CD4-positive, alpha-beta T cell (primary cell): ENCODE data around the gene SRD5A1. TPM values are rescaled to one million over a fixed set of nuclear protein-coding genes. Genes with fewer than 3 reads are reported as not detected.

ENCODE experiments used
- ATAC-seq: fragments of 200-7000 bp; cut with Tn5 transposase; one replicate; pipeline ENCODE4 v1.10.0; 2022; ENCODE audit warnings: mild to moderate bottlenecking; ENCODE audit not compliant: poor library complexity
- CTCF ChIA-PET: fragments of 350-600 bp; sonication (Branson Sonifier 250); formaldehyde crosslinking; loops from one replicate; lab custom pipeline; 2021; ENCODE audit warnings: antibody characterized with exemption, inconsistent platforms; lab: Charles Lee
- POLR2A ChIA-PET: fragments of 350-600 bp; sonication (Branson Sonifier 250); formaldehyde crosslinking; loops from one replicate; lab custom pipeline; 2021; ENCODE audit warnings: antibody characterized with exemption, inconsistent platforms; lab: Charles Lee
- DNase-seq, 14 experiments: peaks; one replicate each; pipeline ENCODE4 v3.0.0-alpha.2; 2013 to 2020; ENCODE audit warnings: mixed read lengths in 2 of 14
- H3K27ac ChIP-seq, 2 donors: one replicate each; pipeline versions ENCODE4 v1.5.1 to v1.7.0; 2013; ENCODE audit warnings: low read length in 2 of 2, low read depth in 1 of 2, mild to moderate bottlenecking in 1 of 2
- H3K27me3 ChIP-seq, 2 experiments: 1 replicate in 1 of 2; 2 replicates in 1 of 2; pipeline versions ENCODE4 v1.6.1 to v1.7.0; 2013; ENCODE audit warnings: low read length in 2 of 2, control low read depth in 1 of 2, mild to moderate bottlenecking in 1 of 2, moderate library complexity in 1 of 2; ENCODE audit not compliant: insufficient read depth in 2 of 2, control insufficient read depth in 1 of 2
- H3K36me3 ChIP-seq: one replicate; pipeline ENCODE4 v1.6.1; 2013; ENCODE audit warnings: low read length, control low read depth; ENCODE audit not compliant: insufficient read depth
- H3K4me1 ChIP-seq: one replicate; pipeline ENCODE4 v1.6.1; 2013; ENCODE audit warnings: low read length, control low read depth; ENCODE audit not compliant: insufficient read depth
- H3K4me3 ChIP-seq: one replicate; pipeline ENCODE4 v1.5.1; 2013; ENCODE audit warnings: mild to moderate bottlenecking, low read length, moderate library complexity
- H3K9me3 ChIP-seq, 2 experiments: 1 replicate in 1 of 2; 2 replicates in 1 of 2; pipeline versions ENCODE4 v1.6.1 to v1.7.0; 2013; ENCODE audit warnings: low read length in 2 of 2, mild to moderate bottlenecking in 2 of 2, control low read depth in 1 of 2, moderate library complexity in 1 of 2; ENCODE audit not compliant: control insufficient read depth in 1 of 2, insufficient read depth in 1 of 2
- H3K27ac Mint-ChIP-seq: one replicate; pipeline ENCODE4 v1.8.0; 2020; ENCODE audit warnings: mixed read lengths
- H3K27me3 Mint-ChIP-seq: one replicate; pipeline ENCODE4 v1.8.0; 2021; ENCODE audit warnings: mixed read lengths
- H3K36me3 Mint-ChIP-seq: one replicate; pipeline ENCODE4 v1.8.0; 2021; ENCODE audit warnings: low read depth, mixed read lengths
- H3K4me1 Mint-ChIP-seq: one replicate; pipeline ENCODE4 v1.8.0; 2021; ENCODE audit warnings: low read depth, mixed read lengths
- H3K4me3 Mint-ChIP-seq: one replicate; pipeline ENCODE4 v1.8.0; 2020; ENCODE audit warnings: mild to moderate bottlenecking, mixed read lengths
- H3K9me3 Mint-ChIP-seq: one replicate; pipeline ENCODE4 v1.8.0; 2020; ENCODE audit warnings: mixed read lengths
- intact Hi-C, 2 experiments: fragments of 100-400 bp; cut with DNase I in 1 of 2; cut with micrococcal nuclease in 1 of 2; formaldehyde crosslinking; loops; one replicate each; pipeline versions ENCODE4 v1.15.1 to v1.9.0; 2023 to 2025; cut with DNase I, micrococcal nuclease
- total RNA-seq, 174 experiments: library from RNA in 2 of 174; stranded (reverse) in 2 of 174; gene quantifications; one replicate each; pipeline ENCODE4 v1.2.3 and lab custom pipeline; 2021 to 2026
- TF ChIP-seq, protein P1 (sequence below): fragments of 200-600 bp; IDR thresholded peaks from one replicate; pipeline ENCODE4 v1.8.0; 2022; ENCODE audit warnings: antibody characterized with exemption, mild to moderate bottlenecking

Gene SRD5A1
- total RNA-seq, 2 experiments from 2014 or later: 2.3 to 3.0 TPM

DNA sequence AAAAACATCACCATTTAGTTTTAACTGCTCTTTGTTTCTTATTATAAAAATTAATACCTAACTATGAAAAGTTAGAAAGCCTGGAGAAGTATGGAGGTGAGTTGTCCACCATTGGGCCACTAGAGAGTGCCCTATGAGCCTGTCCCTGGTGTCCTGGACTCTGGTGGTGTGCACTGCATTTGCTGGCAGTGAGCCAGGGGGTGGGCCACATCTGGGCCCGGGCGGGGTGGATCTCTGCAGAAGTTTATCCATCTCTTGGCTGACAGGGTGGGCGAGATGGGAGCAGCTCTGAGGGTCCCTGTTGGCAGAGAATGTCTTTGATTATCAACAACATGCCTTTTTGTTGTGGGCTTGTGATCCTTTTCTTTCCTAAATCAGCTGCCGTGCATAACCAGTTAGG lies 88.2 kb downstream of the SRD5A1 start:
- no peak for ATAC-seq
- peaks cover 95% of the 10 kb centered on the region for H3K4me1 Mint-ChIP-seq
- H3K27me3 Mint-ChIP-seq: no peaks in the 10 kb centered on the region
- peak overlapping the region; percentile 47 for H3K4me3 Mint-ChIP-seq
- no peak overlapping the region for H3K4me3 ChIP-seq
- intact Hi-C loops: no loop called here
- TF ChIP-seq, protein P1, sequence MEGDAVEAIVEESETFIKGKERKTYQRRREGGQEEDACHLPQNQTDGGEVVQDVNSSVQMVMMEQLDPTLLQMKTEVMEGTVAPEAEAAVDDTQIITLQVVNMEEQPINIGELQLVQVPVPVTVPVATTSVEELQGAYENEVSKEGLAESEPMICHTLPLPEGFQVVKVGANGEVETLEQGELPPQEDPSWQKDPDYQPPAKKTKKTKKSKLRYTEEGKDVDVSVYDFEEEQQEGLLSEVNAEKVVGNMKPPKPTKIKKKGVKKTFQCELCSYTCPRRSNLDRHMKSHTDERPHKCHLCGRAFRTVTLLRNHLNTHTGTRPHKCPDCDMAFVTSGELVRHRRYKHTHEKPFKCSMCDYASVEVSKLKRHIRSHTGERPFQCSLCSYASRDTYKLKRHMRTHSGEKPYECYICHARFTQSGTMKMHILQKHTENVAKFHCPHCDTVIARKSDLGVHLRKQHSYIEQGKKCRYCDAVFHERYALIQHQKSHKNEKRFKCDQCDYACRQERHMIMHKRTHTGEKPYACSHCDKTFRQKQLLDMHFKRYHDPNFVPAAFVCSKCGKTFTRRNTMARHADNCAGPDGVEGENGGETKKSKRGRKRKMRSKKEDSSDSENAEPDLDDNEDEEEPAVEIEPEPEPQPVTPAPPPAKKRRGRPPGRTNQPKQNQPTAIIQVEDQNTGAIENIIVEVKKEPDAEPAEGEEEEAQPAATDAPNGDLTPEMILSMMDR: no peak
- ChIA-PET CTCF (no interaction called here), POLR2A (interaction anchor here (1.2 to 1.5 kb wide), 2 partner anchors 9 to 88 kb away, joined by 3 to 5 read pairs; partner anchors contain the start of gene SRD5A1)
- H3K27ac Mint-ChIP-seq: peak overlapping the region; percentile 25
- no peak for DNase-seq
- H3K36me3 Mint-ChIP-seq: peaks cover 33% of the 10 kb centered on the region
- no peaks in the 10 kb centered on the region for H3K9me3 Mint-ChIP-seq
- peaks cover 19% of the 10 kb centered on the region for H3K36me3 ChIP-seq
- no peaks in the 10 kb centered on the region for H3K9me3 ChIP-seq
- H3K4me1 ChIP-seq: peaks cover 88% of the 10 kb centered on the region
- no peak overlapping the region for H3K27ac ChIP-seq
- H3K27me3 ChIP-seq: no peaks in the 10 kb centered on the region

DNA sequence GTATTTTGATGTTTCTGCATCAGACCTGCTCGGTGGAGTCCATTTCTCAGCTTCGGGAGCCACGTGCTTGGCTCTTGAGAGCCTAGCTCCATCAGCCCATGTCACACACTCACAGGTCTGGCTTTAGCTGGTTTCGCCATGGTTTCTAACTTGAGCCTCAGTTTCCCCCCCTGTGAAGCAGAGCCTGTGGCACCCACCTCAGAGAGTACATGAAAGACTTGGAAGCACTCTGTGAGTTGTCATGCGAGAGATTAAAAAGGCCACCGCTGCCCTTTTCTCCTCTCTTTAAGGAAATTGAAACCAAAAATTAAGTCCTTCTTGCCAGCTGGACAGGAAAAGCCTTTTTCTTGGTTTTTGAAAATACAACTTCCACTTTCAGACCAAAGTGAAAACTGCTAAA lies 88.8 kb downstream of the SRD5A1 start:
- Mint-ChIP-seq H3K9me3 (no peaks in the 10 kb centered on the region), H3K36me3 (peaks cover 38% of the 10 kb centered on the region), H3K27ac (peak overlapping the region; percentile 25), H3K4me1 (peaks cover 95% of the 10 kb centered on the region), H3K27me3 (no peaks in the 10 kb centered on the region), H3K4me3 (peak overlapping the region; percentile 47)
- H3K27me3 ChIP-seq: no peaks in the 10 kb centered on the region
- ChIA-PET CTCF (interaction anchor here (1.0 kb wide), 1 partner anchor 23 kb away, joined by 3 read pairs; no protein-coding TSS in a partner anchor), POLR2A (interaction anchor here (1.5 kb wide), 1 partner anchor 88 kb away, joined by 5 read pairs; the partner anchor contains the start of gene SRD5A1)
- DNase-seq (no peak), ATAC-seq (no peak)
- no peak overlapping the region for H3K4me3 ChIP-seq
- intact Hi-C loops: no loop called here
- peaks cover 88% of the 10 kb centered on the region for H3K4me1 ChIP-seq
- peaks cover 21% of the 10 kb centered on the region for H3K36me3 ChIP-seq
- H3K9me3 ChIP-seq: no peaks in the 10 kb centered on the region
- TF ChIP-seq, protein P1: no peak
- no peak overlapping the region for H3K27ac ChIP-seq

DNA sequence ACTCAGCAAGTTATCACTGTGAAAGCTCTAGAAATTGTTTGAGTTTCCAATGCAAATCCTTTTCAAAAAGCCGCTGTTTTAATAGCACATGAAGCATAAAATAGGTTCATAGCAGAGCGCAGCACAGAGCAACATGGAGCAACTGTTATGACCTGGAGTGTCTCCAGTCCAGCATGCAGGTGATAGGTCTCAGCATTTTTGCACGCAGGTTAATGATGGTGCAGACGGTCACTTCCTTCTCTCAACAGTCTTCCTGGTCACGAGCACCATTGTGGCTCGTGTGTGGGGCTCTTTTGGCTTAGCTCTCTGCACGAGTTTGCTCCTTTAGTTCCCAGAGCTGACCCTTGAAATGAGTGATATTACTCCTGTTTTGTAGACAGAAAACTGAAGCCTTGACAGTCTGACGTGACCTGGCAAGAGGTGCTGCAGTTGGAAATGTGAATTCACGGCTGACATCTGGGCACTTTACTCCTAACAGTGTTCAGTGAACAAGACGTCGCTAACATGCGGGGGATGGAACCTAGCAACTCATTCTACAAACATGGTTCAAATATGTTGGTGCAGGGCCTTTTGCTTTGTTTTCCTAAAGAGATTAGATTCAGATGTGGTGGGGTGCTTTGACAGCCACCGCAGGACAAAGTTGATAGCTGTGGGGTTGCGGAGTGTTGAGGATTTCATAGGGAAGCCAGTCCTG lies 90.0 kb downstream of the SRD5A1 start:
- H3K36me3 Mint-ChIP-seq: peaks cover 39% of the 10 kb centered on the region
- CTCF ChIA-PET: no interaction called here
- TF ChIP-seq, protein P1: no peak

More for the DNA sequence above, 90.0 kb downstream of the SRD5A1 start:
- Histone ChIP-seq H3K36me3 (peaks cover 21% of the 10 kb centered on the region), H3K27ac (no peak overlapping the region), H3K4me3 (no peak overlapping the region), H3K27me3 (no peaks in the 10 kb centered on the region), H3K9me3 (no peaks in the 10 kb centered on the region), H3K4me1 (peaks cover 88% of the 10 kb centered on the region)
- intact Hi-C loops: no loop called here
- Mint-ChIP-seq H3K4me3 (no peak overlapping the region), H3K4me1 (peaks cover 95% of the 10 kb centered on the region), H3K9me3 (no peaks in the 10 kb centered on the region), H3K27ac (peak overlapping the region; percentile 6), H3K27me3 (no peaks in the 10 kb centered on the region)
- DNase-seq: no peak
- POLR2A ChIA-PET: no interaction called here
- no peak for ATAC-seq
